HG02588 (cell line): ENCODE results near the gene CRTC1.
"Not testable (repeated sequence)": the region's sequence is repeated elsewhere in the genome, so short reads cannot be mapped to it uniquely, and the experiment has no call there.

ENCODE experiments used
- ATAC-seq: cut with Tn5 transposase; IDR thresholded peaks from one replicate; pipeline ENCODE4 v1.9.1; 2021; ENCODE audit warnings: mild to moderate bottlenecking, moderate library complexity; ENCODE audit not compliant: unreplicated experiment

Gene CRTC1

DNA sequence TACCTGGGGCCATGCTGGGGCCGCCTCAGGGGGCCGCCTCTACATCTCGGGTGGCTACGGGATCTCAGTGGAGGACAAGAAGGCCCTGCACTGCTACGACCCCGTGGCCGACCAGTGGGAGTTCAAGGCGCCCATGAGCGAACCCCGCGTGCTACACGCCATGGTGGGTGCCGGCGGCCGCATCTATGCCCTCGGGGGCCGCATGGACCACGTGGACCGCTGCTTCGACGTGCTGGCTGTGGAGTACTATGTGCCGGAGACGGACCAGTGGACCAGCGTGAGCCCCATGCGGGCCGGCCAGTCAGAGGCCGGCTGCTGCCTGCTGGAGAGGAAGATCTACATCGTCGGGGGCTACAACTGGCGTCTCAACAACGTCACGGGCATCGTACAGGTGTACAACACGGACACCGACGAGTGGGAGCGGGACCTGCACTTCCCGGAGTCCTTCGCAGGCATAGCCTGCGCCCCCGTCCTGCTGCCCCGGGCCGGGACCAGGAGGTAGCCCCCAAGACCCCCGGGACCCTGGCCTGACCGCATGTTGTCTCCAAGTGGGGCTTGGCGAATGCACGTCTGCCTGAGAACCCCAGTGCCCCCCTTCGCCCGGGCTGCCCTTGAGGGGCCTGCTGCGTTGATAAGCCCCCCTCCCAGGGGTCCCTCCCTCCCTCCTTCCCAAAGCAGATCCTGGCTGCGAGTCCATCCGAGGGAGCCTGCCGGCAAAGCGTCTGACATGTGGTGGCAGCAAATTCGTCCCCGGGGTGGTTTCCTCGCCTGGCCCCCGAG, 14.5 kb upstream of the CRTC1 start:
- ATAC-seq = no peak

DNA sequence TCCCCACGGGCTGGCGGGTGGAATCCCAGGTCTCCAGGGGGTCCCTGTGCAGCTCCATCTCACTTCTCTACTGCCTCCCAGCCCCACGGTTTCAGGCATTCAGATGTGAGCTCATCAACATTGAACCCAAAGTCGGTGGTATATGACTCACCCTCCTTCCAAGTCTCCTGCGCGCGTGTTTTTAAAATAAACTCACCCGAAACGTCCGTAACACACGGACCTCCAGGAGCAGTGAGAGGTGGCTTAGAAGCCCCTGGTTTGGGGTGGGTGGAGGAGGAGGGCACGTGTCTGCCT, 14.0 kb upstream of the CRTC1 start:
- ATAC-seq = no peak

DNA sequence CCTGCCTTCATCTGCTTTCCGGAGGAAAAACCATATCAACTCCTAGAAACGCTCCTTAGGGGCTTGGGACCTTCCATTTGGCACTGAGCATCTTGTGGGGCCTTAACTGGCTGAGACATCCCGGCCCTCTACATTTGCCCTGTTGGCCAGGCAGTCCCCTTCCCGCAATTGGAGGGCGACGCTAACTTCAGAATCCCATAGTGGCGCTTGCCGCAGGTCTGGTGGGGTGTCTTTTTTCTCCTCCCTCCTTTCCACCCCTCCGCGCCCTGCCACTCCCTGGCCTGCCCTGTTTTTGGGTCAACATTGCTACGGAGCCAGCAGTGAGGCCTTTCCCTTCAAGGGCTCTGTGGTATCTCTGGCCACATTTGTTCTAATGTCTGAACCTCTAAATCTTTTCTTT, 13.6 kb upstream of the CRTC1 start:
- no peak for ATAC-seq

DNA sequence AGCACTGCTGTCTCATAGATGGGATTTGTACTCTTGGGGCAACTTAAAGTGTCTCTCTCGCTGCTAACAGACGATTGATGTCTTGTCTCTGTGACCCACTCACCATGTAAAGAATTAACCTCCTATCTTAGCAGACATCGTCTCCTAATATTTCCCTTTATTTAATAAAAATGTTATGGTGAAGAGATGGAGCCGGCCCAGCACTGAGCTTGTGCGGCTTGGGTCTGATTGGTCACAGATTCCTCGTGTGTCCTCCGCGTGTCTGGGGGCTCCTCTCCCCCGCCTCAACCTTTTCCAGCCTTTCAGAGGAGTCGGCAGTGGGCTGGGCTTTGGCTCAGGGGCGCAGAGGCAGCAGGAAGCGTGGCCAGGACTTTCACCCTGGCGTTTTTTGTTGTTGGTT, 13.2 kb upstream of the CRTC1 start:
- no peak for ATAC-seq

DNA sequence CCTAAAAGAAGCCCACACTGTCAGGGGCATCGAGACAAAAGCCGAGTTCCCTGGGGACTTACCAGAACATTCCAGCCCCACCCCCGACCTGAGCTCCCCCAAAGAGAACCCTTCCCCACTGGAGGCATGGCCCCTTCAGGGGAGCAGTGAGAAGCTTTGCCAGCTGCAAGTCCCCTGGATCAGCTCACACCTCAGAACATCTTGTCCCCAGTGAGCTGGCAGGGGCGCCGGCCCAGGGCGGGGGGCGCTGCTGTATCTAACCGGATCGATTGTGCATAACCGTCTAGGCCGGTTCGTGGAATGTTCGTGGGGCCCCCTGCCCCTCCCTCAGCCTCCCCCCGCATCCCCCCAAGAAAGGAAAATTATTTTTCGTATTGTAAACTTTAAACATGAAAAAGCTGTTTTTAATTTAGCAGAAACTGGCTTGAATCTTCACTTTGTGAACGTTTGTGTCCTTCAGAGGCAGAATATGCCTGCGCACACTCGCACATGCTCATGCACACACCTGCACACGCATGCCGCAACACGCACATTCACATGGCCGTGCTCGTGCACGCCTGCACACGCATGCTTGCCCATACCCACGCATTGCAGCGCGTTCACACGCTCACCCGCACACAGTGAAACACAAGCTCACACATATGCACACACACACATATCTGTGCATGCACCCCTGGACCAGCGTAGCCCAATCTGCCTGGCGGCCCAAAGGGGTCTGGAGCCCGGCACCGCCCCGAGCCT, 12.0 kb upstream of the CRTC1 start:
- no peak for ATAC-seq

DNA sequence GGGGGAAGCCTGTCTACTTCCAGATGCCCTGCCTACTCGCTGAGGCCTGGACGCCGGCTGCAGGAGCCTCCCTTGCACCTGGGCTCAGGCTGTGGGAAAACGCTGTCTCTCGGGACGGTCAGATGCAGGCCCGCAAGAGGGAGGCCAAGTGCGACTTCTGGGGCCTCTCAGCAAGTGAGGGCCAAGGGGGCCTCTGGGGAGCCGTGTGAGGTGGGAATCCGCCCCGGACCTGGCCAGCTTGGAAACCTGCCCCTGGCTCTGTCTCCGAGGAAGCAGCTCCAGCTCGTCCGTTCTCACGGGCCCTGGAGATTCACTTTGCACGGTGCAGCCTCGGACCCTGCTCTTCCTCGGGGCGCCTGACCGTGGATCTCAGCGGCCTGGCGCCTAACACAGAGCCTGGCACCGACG, 11.4 kb upstream of the CRTC1 start:
- ATAC-seq = no peak

DNA sequence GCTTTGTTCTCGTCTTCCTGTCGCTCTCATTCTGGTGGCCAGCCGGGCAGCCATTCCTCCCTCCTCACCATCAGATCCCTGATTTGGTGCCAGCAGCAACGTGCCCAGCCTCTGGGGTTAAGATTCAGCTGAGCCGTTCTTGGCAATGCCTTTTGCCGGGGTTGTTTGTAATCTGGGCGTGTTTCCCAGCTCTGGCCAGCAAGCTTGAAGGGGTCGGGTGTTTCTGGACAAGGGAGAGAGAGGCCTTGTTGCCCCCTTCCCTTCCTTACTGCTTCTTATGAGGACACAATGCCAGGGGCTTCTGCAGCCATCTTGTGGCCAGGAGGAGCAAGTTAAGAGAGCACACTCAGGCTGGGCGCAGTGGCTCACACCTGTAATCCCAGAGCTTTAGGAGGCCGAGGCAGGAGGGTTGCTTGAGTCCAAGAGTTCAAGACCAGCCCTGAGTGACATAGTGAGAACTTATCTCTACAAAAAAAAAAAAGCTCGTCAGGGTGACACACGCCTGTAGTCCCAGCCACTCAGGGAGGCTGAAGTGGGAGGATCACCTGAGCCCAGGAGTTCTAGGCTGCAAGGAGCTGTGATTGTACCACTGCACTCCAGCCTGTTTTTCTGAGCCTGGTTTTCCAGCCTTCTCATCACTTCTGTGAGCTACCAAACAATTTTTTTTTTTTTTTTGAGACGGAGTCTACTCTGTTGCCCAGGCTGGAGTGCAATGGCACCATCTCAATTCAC, 10.7 kb upstream of the CRTC1 start:
- no peak for ATAC-seq

DNA sequence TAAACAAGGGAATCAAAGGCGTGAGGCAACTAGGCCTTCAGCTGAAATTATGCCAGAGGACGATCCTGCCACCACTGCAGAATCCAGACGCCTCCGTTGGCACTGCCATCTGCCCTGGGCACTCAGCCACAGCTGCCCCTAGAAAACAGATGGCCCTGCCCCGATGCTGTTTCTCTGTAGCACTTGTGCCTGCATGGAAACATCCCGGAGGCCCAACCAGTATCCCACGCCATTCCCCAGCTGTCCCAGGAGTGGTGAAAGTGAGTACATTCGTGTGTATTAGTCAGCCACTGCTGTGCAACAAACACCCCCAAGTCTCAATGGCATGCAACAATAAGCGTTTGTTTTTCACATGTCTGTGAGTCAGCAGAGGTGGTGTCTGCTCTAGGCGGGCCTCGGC, 8.9 kb upstream of the CRTC1 start:
- ATAC-seq = no peak

DNA sequence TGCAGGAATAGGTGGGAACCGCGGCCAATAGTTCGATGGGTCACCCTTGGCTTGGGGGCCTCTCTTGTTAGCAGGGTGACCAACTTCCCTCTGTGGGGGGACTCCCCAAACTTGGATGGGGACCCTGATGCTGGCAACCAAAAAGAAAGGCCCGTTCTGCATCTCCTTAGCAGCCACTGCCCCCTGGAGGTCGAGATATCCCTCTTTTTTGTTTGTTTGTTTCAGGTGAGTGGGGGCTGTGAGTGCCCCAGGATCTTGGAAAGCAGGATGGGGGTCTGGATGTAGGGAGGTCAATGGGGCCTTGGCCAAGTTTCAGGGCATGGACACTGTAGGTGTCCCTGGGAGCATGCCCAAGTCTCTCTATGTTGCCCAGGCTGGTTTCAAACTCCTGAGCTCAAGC, 7.7 kb upstream of the CRTC1 start:
- ATAC-seq = no peak

DNA sequence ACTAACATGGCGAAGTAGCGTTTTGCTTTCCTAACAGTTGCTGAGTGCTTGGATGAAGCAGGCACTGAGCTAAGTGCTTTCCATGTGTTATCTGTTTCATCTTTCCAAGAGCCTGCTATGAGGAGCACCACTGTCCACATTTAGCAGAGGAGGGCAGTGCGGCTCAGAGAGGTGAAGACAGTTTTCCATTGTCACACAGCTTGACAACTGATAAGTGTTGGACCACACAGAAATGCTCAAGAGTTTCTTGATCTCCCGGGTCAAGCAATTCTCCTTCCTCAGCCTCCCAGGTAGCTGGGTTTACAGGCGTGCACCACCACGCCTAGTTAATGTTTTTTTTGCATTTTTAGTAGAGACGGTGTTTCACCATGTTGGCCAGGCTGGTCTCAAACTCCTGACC, 6.8 kb upstream of the CRTC1 start:
- no peak for ATAC-seq

DNA sequence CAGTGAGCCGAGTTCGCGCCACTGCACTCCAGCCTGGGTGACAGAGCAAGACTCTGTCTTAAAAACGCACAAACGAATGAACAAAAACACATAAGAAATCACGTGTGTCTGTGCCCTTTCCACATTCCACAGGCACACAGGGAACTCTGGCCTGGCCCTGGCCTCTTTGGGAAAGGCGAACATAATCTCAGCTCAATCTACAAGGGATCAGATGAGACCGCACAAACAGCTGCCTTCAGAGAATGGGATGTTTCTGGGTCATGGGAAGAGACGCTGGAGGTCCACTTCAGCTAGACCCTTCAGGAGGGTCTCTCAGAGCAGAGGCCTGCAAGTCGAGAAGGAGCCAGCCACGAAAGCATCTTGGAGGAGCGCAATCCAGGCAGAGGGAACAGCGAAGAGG, 6.3 kb upstream of the CRTC1 start:
- no peak for ATAC-seq

DNA sequence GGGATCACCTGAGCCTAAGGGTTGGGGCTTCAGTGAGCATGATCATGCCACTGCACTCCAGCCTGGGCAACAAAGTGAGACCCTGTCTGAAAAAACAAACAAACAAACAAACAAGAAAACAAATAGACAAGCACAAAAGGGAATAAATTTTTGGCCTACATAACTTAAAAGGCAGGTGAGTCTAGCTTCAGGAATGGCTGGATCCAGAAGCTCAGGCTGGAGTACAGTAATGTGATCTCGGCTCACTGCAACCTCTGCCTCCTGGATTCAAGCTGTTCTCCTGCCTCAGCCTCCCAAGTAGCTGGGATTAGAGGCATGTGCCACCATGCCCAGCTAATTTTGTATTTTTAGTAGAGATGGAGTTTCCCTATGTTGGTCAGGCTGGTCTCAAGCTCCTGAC, 3.3 kb upstream of the CRTC1 start:
- ATAC-seq = not testable (repeated sequence)

DNA sequence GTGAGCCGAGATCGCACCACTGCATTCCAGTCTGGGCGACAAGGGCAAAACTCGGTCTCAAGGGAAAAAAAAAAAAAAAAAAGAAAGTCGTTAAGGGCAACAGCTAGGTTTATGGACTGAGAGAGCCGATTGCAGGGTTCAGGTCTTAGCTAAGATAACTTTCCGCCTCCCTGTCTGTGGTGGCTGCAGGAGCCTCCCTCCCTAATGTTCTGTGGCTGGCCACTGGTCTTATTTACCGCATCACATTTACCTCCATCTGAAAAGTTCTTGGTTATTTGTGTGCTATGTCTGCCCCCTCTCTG, 722 bp upstream of the CRTC1 start:
- ATAC-seq = no peak

DNA sequence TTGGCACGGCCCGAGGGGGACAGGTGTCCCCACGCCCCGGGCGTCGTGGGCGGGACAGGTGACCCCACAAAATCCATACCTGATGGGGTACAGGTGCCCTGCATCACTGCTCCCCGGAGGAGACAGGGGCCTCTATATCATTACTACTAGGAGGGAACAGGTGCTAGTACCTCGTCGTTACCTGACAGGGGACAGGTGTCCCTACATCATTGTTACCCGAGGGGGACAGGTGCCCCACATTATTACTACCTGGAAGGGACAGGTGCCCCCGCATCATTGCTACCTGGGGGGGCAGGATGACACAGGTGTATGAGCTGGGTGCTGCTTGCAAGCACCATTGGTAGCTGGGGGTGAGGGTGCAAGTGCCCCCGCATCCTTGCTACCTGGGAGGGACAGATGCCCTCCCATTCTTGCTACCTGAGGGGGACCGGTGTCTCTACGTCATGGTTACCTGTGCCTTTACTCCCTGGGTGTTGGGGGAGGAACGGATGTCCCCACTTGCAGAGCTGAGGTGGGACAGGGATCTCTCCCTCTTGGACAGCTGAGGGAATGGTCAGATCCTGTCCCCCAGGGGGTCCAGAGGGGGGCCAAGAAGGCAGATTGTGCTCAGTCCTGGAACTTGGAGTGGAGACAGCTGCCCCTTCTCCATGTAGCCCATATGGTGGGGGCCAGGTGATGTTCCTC, 620 bp downstream of the CRTC1 start:
- no peak for ATAC-seq

DNA sequence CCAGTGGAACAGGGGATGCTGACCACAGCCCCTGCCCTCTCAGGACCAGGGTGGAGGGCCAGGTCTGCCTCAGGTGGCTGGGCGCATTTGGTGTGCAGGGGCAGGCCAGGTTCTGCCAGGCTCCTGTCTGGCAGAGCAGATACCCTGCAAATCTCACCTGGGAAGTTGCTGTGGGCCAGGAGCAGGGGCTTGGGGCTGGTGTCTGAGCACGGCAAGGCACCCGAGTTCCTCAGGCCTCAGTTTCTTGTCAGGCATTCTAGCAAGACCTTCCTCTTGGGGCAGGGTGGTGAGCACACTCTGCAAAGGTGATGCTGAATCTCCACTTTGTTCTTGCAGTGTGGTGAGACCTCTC, 1.1 kb downstream of the CRTC1 start:
- no peak for ATAC-seq

DNA sequence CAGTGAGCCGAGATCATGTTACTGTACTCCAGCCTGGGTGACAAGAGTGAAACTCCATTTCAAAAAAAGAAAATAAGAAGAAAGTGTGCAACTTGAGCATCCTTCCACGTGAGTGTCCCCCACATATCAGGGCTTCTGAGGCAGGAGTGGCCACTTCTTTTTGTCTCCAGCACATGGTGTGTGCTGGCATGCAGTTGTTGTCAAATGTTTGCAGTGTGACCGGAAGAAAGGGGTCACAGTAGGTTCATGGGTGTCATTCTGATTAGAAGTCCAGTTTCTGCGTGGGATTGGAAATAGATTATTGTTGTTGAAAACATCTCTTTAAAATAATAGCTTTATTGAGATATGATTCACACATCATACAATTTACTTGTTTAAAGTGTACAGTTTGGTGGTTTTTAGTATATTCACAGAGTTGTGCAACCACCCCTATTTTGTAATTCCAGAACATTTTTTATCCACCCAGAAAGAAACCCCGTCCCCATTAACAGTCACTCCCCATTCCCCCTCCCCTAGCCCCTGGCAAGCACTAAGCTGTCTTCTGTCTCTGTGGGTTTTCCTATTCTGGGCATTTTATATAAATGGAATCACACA, 2.2 kb downstream of the CRTC1 start:
- ATAC-seq = no peak

DNA sequence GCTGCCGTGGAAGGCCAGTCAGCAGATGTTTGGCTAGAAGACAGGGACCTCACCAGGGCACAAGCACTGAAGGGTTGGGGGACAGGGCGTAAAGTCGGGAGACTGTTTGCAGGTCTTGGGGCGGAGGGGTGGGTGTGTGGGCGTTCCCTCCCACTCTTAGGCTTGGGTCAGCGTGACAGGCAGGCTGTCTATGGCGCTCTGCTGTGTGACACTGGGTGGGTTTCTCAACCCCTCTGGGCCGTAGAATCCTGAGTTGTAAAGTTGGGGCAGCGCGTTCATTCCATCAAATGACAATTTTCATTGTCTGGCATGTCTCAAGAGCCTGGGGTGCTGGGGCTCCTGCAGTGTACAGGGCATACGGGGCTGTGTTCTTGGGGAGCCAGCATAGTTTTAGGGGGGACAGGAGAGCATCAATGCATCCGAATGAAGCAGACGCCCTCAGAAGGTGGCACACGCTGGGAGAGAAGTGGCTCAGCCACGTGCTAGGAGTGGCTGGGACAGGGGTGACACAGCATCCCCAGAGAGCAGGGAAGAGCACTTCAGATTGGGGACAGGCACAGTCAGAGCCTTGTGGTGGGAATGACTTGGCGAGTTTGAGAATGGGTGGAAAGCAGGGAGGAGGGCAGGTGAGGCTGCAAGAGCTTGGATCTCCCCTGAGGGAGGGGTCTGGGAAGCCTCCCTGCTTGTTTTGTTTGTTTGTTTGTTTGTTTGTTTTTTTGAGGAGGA, 4.4 kb downstream of the CRTC1 start:
- no peak for ATAC-seq

DNA sequence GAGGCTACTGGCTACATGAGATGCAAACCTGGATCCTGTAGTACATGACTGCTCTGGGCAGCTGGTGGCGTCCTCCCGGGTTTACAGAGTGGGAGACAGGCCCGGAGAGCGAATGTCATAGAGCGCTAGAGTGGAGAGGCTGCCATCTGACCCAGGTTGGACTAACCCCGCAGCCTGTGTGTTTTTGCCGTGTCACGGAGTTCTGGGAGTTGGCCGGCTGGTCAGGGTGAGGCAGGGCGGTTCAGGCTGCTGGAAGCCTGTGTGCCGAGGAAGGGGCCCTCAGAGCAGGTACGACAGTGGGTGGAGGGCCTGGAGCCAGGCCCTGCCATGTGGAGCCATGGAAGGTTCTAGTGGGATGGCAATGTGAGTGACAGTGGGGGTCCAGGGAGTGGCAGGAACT, 12.5 kb downstream of the CRTC1 start:
- ATAC-seq = no peak

DNA sequence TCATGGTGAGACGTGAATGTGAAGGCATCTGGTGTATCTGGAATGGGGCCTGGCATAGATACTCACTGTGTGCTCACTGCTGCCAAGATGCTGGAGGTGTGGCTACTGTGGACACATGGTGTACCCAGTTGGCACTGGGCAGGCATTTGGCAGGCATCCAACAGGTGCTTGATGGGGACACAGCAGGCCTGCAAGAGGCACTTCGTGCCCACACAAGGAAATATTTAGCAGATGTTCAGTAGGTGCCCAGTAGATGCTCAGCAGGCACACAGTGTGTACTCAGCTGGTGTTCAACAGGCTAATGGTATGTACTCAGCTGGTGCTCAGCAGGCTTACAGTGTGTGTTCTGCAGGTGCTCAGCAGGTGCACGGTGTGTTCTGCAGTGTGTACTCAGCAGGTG, 14.2 kb downstream of the CRTC1 start:
- no peak for ATAC-seq

DNA sequence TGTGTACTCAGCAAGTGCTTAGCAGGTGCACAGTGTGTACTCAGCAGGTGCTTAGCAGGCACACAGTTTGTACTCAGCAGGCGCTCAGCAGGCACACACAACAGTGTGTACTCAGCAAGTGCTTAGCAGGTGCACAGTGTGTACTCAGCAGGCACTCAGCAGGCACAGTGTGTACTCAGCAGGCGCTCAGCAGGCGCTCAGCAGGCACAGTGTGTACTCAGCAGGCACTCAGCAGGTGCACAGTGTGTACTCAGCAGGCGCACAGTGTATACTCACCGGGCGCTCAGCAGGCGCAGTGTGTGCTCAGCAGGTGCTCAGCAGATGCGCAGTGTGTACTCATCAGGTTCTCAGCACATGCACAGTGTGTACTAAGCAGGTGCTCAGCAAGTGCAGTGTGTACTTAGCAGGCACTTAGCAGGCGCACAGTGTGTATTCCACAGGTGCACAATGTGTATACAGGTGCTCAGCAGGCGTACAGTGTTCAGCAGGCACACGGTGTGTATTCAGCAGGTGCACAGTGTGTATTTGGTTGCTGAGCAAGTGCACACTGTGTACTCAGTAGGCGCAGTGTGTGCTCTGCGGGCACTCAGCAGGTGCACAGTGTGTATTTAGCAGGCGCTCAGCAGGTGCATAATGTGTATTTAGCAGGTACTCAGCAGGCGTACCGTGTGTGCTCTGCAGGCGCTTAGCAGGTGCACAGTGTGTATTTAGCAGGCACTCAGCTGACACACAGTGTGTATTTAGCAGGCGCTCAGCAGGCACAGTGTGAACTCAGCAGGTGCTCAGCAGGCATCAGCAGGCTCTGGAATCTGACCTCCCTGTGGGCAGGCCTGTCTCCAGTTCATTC, 15.1 kb downstream of the CRTC1 start:
- no peak for ATAC-seq
